8988T (cell line): ENCODE results near the gene BBC3.
"Not testable (repeated sequence)": the region's sequence is repeated elsewhere in the genome, so short reads cannot be mapped to it uniquely, and the experiment has no call there.

Experiments used
- DNase-seq: peaks from one replicate; pipeline ENCODE4 v3.0.0; 2011

The BBC3 gene

GRCh38 chr19:47230921-47231214 is at the start of gene BBC3:
TSS of gene BBC3 (minus strand) at chr19:47231199. CDS start at chr19:47228431, 2,768 bp downstream.
- no peak for DNase-seq

GRCh38 chr19:47280183-47280797 is 49.3 kb upstream of the BBC3 start:
- no peak for DNase-seq

GRCh38 chr19:47276513-47276912 is 45.5 kb upstream of the BBC3 start:
- DNase-seq: not testable (repeated sequence)

GRCh38 chr19:47275791-47276461 is 44.9 kb upstream of the BBC3 start:
- no peak for DNase-seq

- no peak for DNase-seq
Measured at GRCh38 chr19:47274891-47275761, 44.1 kb upstream of the BBC3 start.

- DNase-seq: peak; percentile 78
Measured at GRCh38 chr19:47274071-47274890, 43.3 kb upstream of the BBC3 start, which contains the start of gene INAFM1. TSS of gene INAFM1 (plus strand) at chr19:47274885. CDS start at chr19:47274920, 35 bp downstream.

- DNase-seq: peak; percentile 91
Measured at GRCh38 chr19:47273313-47274070, 42.5 kb upstream of the BBC3 start.

- no peak for DNase-seq
Measured at GRCh38 chr19:47272448-47273312, 41.7 kb upstream of the BBC3 start.

GRCh38 chr19:47271949-47272348 is 41.0 kb upstream of the BBC3 start:
- DNase-seq: no peak

- DNase-seq: no peak
Measured at GRCh38 chr19:47270408-47270807, 39.4 kb upstream of the BBC3 start.

GRCh38 chr19:47269596-47269995 is 38.6 kb upstream of the BBC3 start:
- DNase-seq: no peak

GRCh38 chr19:47268028-47268427 is 37.0 kb upstream of the BBC3 start:
- DNase-seq: no peak

GRCh38 chr19:47267350-47267759 is 36.4 kb upstream of the BBC3 start:
- no peak for DNase-seq

GRCh38 chr19:47266401-47266941 is 35.5 kb upstream of the BBC3 start:
- DNase-seq: no peak

- DNase-seq: no peak
Measured at GRCh38 chr19:47264629-47265028, 33.6 kb upstream of the BBC3 start.

GRCh38 chr19:47261946-47262793 is 31.2 kb upstream of the BBC3 start:
- DNase-seq: not testable (repeated sequence)

GRCh38 chr19:47260476-47260875 is 29.5 kb upstream of the BBC3 start:
- no peak for DNase-seq

- DNase-seq: no peak
Measured at GRCh38 chr19:47258895-47259555, 28.0 kb upstream of the BBC3 start.

GRCh38 chr19:47258434-47258833 is 27.4 kb upstream of the BBC3 start:
- no peak for DNase-seq
